HCT116 (cell line): ENCODE measurements around the gene LAMTOR4. TPM values are rescaled to one million over a fixed set of nuclear protein-coding genes. Genes with fewer than 3 reads are reported as not detected.

Source experiments
- ATAC-seq: fragments of 200-7000 bp; cut with Tn5 transposase; 2 replicates; pipeline ENCODE4 v1.9.1; 2020; ENCODE audit warnings: mild to moderate bottlenecking, moderate library complexity
- BruUV-seq: library from RNA; stranded (reverse); fragments of 400-500 nt; replicated peaks from 2 replicates; lab custom pipeline; 2021; lab: Mats Ljungman, UMichigan
- CTCF ChIA-PET: fragments of 300-600 bp; sonication (Branson Sonifier 250); formaldehyde crosslinking; loops from one replicate; lab custom pipeline; 2021; ENCODE audit warnings: antibody characterized with exemption; lab: Charles Lee
- POLR2A ChIA-PET: fragments of 300-600, 350-600 bp; sonication (Branson Sonifier 250); formaldehyde crosslinking; loops from one replicate; lab custom pipeline; 2021; ENCODE audit warnings: antibody characterized with exemption; lab: Charles Lee
- RAD21 ChIA-PET, 2 experiments: fragments of 300-600 bp; sonication (Branson Sonifier 250); formaldehyde crosslinking; loops; one replicate each; lab custom pipeline; 2023; ENCODE audit warnings: low total read pairs in 2 of 2; ENCODE audit not compliant: uncharacterized antibody in 2 of 2, unreplicated experiment in 2 of 2, low non-redundant PET in 1 of 2; lab: Charles Lee
- DNase-seq: peaks from one replicate; pipeline ENCODE4 v3.0.0-alpha.2; 2010; ENCODE audit warnings: low read depth, low spot score
- H2AFZ ChIP-seq: fragments of 200-600 bp; shearing (Covaris generic), sonication (generic); 2 replicates; pipeline ENCODE4 v1.6.1; 2017; ENCODE audit warnings: low read depth, mixed run types, mixed read lengths, antibody characterized with exemption, low read length; ENCODE audit not compliant: poor library complexity, severe bottlenecking
- H3K27ac ChIP-seq: 2 replicates; pipeline ENCODE4 v1.5.1; 2012; ENCODE audit warnings: low read depth, low read length
- H3K27me3 ChIP-seq: fragments of 200-600 bp; sonication (generic); 2 replicates; pipeline ENCODE4 v1.6.1; 2016; ENCODE audit warnings: mixed run types, low read length, mixed read lengths; ENCODE audit not compliant: insufficient read depth
- H3K36me3 ChIP-seq, 2 experiments: fragments of 200-500 bp in 1 of 2; fragments of 200-600 bp in 1 of 2; sonication (Bioruptor generic) in 1 of 2; sonication (generic) in 1 of 2; 2 replicates each; pipeline versions ENCODE4 v1.5.1 to v1.6.1; 2014 to 2016; ENCODE audit warnings: low read length in 2 of 2, inconsistent platforms in 1 of 2, mixed read lengths in 1 of 2, mixed run types in 1 of 2; ENCODE audit not compliant: insufficient read depth in 2 of 2, control insufficient read depth in 1 of 2
- H3K4me1 ChIP-seq, 2 experiments: fragments of 200-600 bp in 1 of 2; sonication (generic) in 1 of 2; 2 replicates each; pipeline versions ENCODE4 v1.5.1 to v1.6.1; 2012 to 2017; ENCODE audit warnings: low read length in 2 of 2, inconsistent platforms in 1 of 2, mild to moderate bottlenecking in 1 of 2, mixed read lengths in 1 of 2, mixed run types in 1 of 2, moderate library complexity in 1 of 2; ENCODE audit not compliant: insufficient read depth in 2 of 2, control insufficient read depth in 1 of 2
- H3K4me2 ChIP-seq: fragments of 200-600 bp; sonication (generic); 2 replicates; pipeline ENCODE4 v1.6.1; 2017; ENCODE audit warnings: mixed run types, low read length, mixed read lengths
- H3K4me3 ChIP-seq, 2 experiments: fragments of 200-600 bp in 1 of 2; sonication (generic) in 1 of 2; replicated peaks in 1 of 2; 2 replicates each; pipeline ENCODE4 v1.5.1; 2011 to 2016; ENCODE audit warnings: low read length in 2 of 2, control low read depth in 1 of 2, low read depth in 1 of 2, mild to moderate bottlenecking in 1 of 2, mixed read lengths in 1 of 2, mixed run types in 1 of 2
- H3K79me2 ChIP-seq: fragments of 200-600 bp; sonication (generic); 2 replicates; pipeline ENCODE4 v1.6.1; 2017; ENCODE audit warnings: mild to moderate bottlenecking, mixed run types, low read length, moderate library complexity, mixed read lengths; ENCODE audit not compliant: insufficient read depth
- H3K9ac ChIP-seq: fragments of 200-600 bp; sonication (generic); 2 replicates; pipeline ENCODE4 v1.6.1; 2016; ENCODE audit warnings: low read length, mixed read lengths
- H3K9me2 ChIP-seq: fragments of 200-600 bp; sonication (generic), shearing (Covaris generic); 2 replicates; pipeline ENCODE4 v1.6.1; 2017; ENCODE audit warnings: mixed run types, mild to moderate bottlenecking, moderate library complexity; ENCODE audit not compliant: insufficient read depth
- H3K9me3 ChIP-seq, 2 experiments: fragments of 200-500 bp in 1 of 2; fragments of 200-600 bp in 1 of 2; sonication (Bioruptor generic) in 1 of 2; sonication (generic) in 1 of 2; 2 replicates each; pipeline ENCODE4 v1.6.1; 2014 to 2017; ENCODE audit warnings: low read length in 2 of 2, mixed read lengths in 2 of 2, inconsistent platforms in 1 of 2, low read depth in 1 of 2, mild to moderate bottlenecking in 1 of 2, mixed run types in 1 of 2, moderate library complexity in 1 of 2; ENCODE audit not compliant: control insufficient read depth in 1 of 2, insufficient read depth in 1 of 2
- H4K20me1 ChIP-seq: fragments of 200-600 bp; sonication (generic), shearing (Covaris generic); 2 replicates; pipeline ENCODE4 v1.6.1; 2017; ENCODE audit warnings: mixed run types, mild to moderate bottlenecking, moderate library complexity; ENCODE audit not compliant: insufficient read depth
- EZH2phosphoT487 ChIP-seq: fragments of 200-600 bp; IDR thresholded peaks from 2 replicates; pipeline ENCODE4 v1.6.1; 2018; ENCODE audit warnings: antibody characterized with exemption, borderline replicate concordance
- SP1 ChIP-seq: IDR thresholded peaks from 2 replicates; pipeline ENCODE4 v1.6.1; 2012; ENCODE audit warnings: low read depth
- SRF ChIP-seq: IDR thresholded peaks from 2 replicates; pipeline ENCODE4 v1.6.1; 2012; ENCODE audit warnings: low read depth
- ZNF274 ChIP-seq: fragments of 200-500 bp; sonication (Bioruptor generic); IDR thresholded peaks from 2 replicates; pipeline ENCODE4 v1.6.1; 2014; ENCODE audit warnings: mild to moderate bottlenecking, low read depth, low read length, inconsistent platforms
- intact Hi-C: fragments of 100-400 bp; cut with micrococcal nuclease; formaldehyde crosslinking; loops from 2 replicates; pipeline ENCODE4 v1.10.0; 2022
- total RNA-seq: library from RNA; stranded (reverse); gene quantifications from one replicate; pipeline ENCODE4 v1.2.1, GENCODE V29; 2021; ENCODE audit not compliant: unreplicated experiment

LAMTOR4 gene
- total RNA-seq, 1 experiment from 2014 or later, result 152 TPM

- no peak overlapping the region for H3K4me3 ChIP-seq
- peaks cover 14 to 16% of the 10 kb centered on the region in 2 experiments; a peak in 3 of 4 replicates for H3K36me3 ChIP-seq
- H3K27ac ChIP-seq, result no peak overlapping the region
- H3K9ac ChIP-seq, result no peak overlapping the region
- H3K4me1 ChIP-seq, result peaks cover 13 to 30% of the 10 kb centered on the region in 2 experiments
- no peaks in the 10 kb centered on the region for H3K9me3 ChIP-seq
- DNase-seq (no peak), ATAC-seq (no peak)
- H3K4me2 ChIP-seq, result no peak overlapping the region
- RAD21 ChIA-PET, result no interaction called here
- intact Hi-C loops, result no loop called here
- H4K20me1 ChIP-seq, result no peaks in the 10 kb centered on the region
- no peak for TF ChIP-seq EZH2phosphoT487
- TF ChIP-seq SRF, result no peak
- no peak for TF ChIP-seq ZNF274
- POLR2A ChIA-PET, result no interaction called here
- H3K9me2 ChIP-seq, result no peaks in the 10 kb centered on the region
- CTCF ChIA-PET, result no interaction called here
- BruUV-seq, result no TSS peak
- H3K27me3 ChIP-seq, result no peaks in the 10 kb centered on the region
- H2AFZ ChIP-seq, result no peak overlapping the region
- H3K79me2 ChIP-seq, result peaks cover 36% of the 10 kb centered on the region
Measured at GRCh38 chr7:100152404-100152803, 3.7 kb downstream of the LAMTOR4 start.

GRCh38 chr7:100152937-100153666, 4.4 kb downstream of the LAMTOR4 start:
- Histone ChIP-seq H3K27me3 (no peaks in the 10 kb centered on the region), H3K36me3 (peaks cover 14 to 16% of the 10 kb centered on the region in 2 experiments; a peak in 3 of 4 replicates), H3K4me1 (peaks cover 14 to 31% of the 10 kb centered on the region in 2 experiments), H3K9ac (no peak overlapping the region), H4K20me1 (no peaks in the 10 kb centered on the region), H3K9me2 (no peaks in the 10 kb centered on the region), H3K4me3 (no peak overlapping the region), H3K9me3 (no peaks in the 10 kb centered on the region), H3K4me2 (no peak overlapping the region), H3K79me2 (peaks cover 43% of the 10 kb centered on the region)
- intact Hi-C loops, result no loop called here
- POLR2A ChIA-PET, result no interaction called here
- DNase-seq, result no peak
- RAD21 ChIA-PET, result no interaction called here
- no peak for ATAC-seq
- TF ChIP-seq SP1, result no peak
- TF ChIP-seq, all 23 proteins: peak for 0
- no TSS peak for BruUV-seq
- CTCF ChIA-PET, result no interaction called here
- H3K27ac ChIP-seq, result no peak overlapping the region
- H2AFZ ChIP-seq, result no peak overlapping the region
